ENCODE measurements around the gene LMBR1. TPM values are rescaled to one million over a fixed set of nuclear protein-coding genes. Genes with fewer than 3 reads are reported as not detected.

LMBR1 gene
- total RNA-seq, 1 experiment from 2014 or later: 82.6 TPM

GRCh38 chr7:156753630-156754029 is 139.4 kb downstream of the LMBR1 start:
- BruUV-seq (replicated peaks): no TSS peak
- ATAC-seq (no peak), DNase-seq (ENCODE audit: low read depth, low spot score) (no peak)
- TF ChIP-seq CTCF (IDR thresholded peaks at IDR 0.05): no peak
- TF ChIP-seq POLR2AphosphoS5 (IDR thresholded peaks at IDR 0.05; ENCODE audit: low read depth, low read length): no peak
- TF ChIP-seq TCF7L2 (IDR thresholded peaks at IDR 0.05; ENCODE audit: low read depth, low read length): no peak
- no peak for TF ChIP-seq SIN3A (IDR thresholded peaks at IDR 0.05; ENCODE audit: borderline replicate concordance, insufficient read depth, low read depth, low read length)
- no peak for TF ChIP-seq REST (IDR thresholded peaks at IDR 0.05; ENCODE audit: insufficient read depth in 1 of 2, low read depth in 2 of 2, low read length in 1 of 2)
- H3K27me3 ChIP-seq (ENCODE audit: control insufficient read depth, insufficient read depth, low read length): no peaks in the 10 kb centered on the region
- no peak overlapping the region for H3K27ac ChIP-seq (ENCODE audit: low read length)
- in situ Hi-C loops (cut with HindIII; ENCODE audit: low pct_unique_long_range_greater_than_20kb, low sequenced_read_pairs) (no loop called here), intact Hi-C loops (cut with micrococcal nuclease; ENCODE audit: unreplicated experiment) (no loop called here)
- no peaks in the 10 kb centered on the region for H3K9me3 ChIP-seq (ENCODE audit: control insufficient read depth, insufficient read depth, low read depth, low read length)
- H3K36me3 ChIP-seq (ENCODE audit: control insufficient read depth, insufficient read depth, low read length): peaks cover 3% of the 10 kb centered on the region; the same call in 1 of the 2 replicates
- ChIA-PET POLR2A (interaction anchor here (0.5 to 0.7 kb wide), 2 partner anchors 9 to 179 kb away, joined by 5 to 8 read pairs; no protein-coding TSS in a partner anchor), CTCF (interaction anchor here (0.6 kb wide), 1 partner anchor 625 kb away, joined by 3 read pairs; no protein-coding TSS in a partner anchor)
- H3K4me3 ChIP-seq (ENCODE audit: low read depth in 2 of 2, low read length in 2 of 2): no peak overlapping the region
- H3K4me1 ChIP-seq (ENCODE audit: control insufficient read depth, insufficient read depth, low read length): 0 out of 2 replicates have a peak, but pooled peaks cover 5% of the 10 kb centered on the region

GRCh38 chr7:156753229-156753560 is 139.8 kb downstream of the LMBR1 start:
- BruUV-seq (replicated peaks): no TSS peak
- in situ Hi-C loops (cut with HindIII; ENCODE audit: low pct_unique_long_range_greater_than_20kb, low sequenced_read_pairs): no loop called here
- Histone ChIP-seq H3K27ac (ENCODE audit: low read length) (no peak overlapping the region), H3K4me1 (ENCODE audit: control insufficient read depth, insufficient read depth, low read length) (0 out of 2 replicates have a peak, but pooled peaks cover 5% of the 10 kb centered on the region), H3K36me3 (ENCODE audit: control insufficient read depth, insufficient read depth, low read length) (peaks cover 3% of the 10 kb centered on the region; the same call in 1 of the 2 replicates), H3K4me3 (ENCODE audit: low read depth in 2 of 2, low read length in 2 of 2) (no peak overlapping the region), H3K27me3 (ENCODE audit: control insufficient read depth, insufficient read depth, low read length) (no peaks in the 10 kb centered on the region), H3K9me3 (ENCODE audit: control insufficient read depth, insufficient read depth, low read depth, low read length) (no peaks in the 10 kb centered on the region)
- TF ChIP-seq REST (IDR thresholded peaks at IDR 0.05; ENCODE audit: insufficient read depth in 1 of 2, low read depth in 2 of 2, low read length in 1 of 2): no peak
- no peak for TF ChIP-seq TCF7L2 (IDR thresholded peaks at IDR 0.05; ENCODE audit: low read depth, low read length)
- no peak for TF ChIP-seq CTCF (IDR thresholded peaks at IDR 0.05)
- DNase-seq (ENCODE audit: low read depth, low spot score) (no peak), ATAC-seq (no peak)
- ChIA-PET POLR2A (interaction anchor here (0.7 kb wide), 1 partner anchor 9 kb away, joined by 5 read pairs; no protein-coding TSS in a partner anchor), CTCF (interaction anchor here (0.6 kb wide), 1 partner anchor 626 kb away, joined by 3 read pairs; no protein-coding TSS in a partner anchor)
- intact Hi-C loops (cut with micrococcal nuclease; ENCODE audit: unreplicated experiment): no loop called here
